Measurements from ENCODE around the gene MSL2. TPM values are rescaled to one million over a fixed set of nuclear protein-coding genes. Genes with fewer than 3 reads are reported as not detected.
A peak's percentile ranks its signal among the peaks of the same experiment; 100 is the strongest.

Gene MSL2
- total and polyA plus RNA-seq, 2 of the 4 experiments (the other 2 are of a cell fraction): 7.1 to 13.6 TPM

- CTCF ChIA-PET: no interaction called here
- Histone ChIP-seq H4K5ac (ENCODE audit: low read depth, low read length) (no peak overlapping the region), H3K4me1 (ENCODE audit: control insufficient read depth, insufficient read depth, low read length) (peaks cover 15% of the 10 kb centered on the region), H3K27ac (ENCODE audit: insufficient read depth, low read length) (no peak overlapping the region; the same call in 1 of the 2 replicates), H3K36me3 (ENCODE audit: control insufficient read depth, insufficient read depth, low read length) (no peaks in the 10 kb centered on the region), H4K91ac (ENCODE audit: insufficient read depth, low read depth, low read length) (no peak overlapping the region), H4K20me1 (ENCODE audit: insufficient read depth, low read length) (peaks cover 95% of the 10 kb centered on the region), H3K9me1 (ENCODE audit: insufficient read depth, low read length) (peaks cover 23% of the 10 kb centered on the region), H2AK5ac (ENCODE audit: low read depth, low read length) (no peak overlapping the region), H3K56ac (ENCODE audit: extremely low read depth, insufficient read depth, low read length) (no peak overlapping the region), H2AFZ (replicated peaks; ENCODE audit: low read length, poor library complexity) (no peak overlapping the region), H3K18ac (ENCODE audit: low read depth, low read length) (no peak overlapping the region), H3K14ac (replicated peaks; ENCODE audit: low read depth, low read length) (no peak overlapping the region), H3K23ac (ENCODE audit: low read depth, low read length) (no peak overlapping the region), H2BK120ac (ENCODE audit: low read depth, low read length) (no peak overlapping the region), H3K27me3 (ENCODE audit: control insufficient read depth, insufficient read depth, low read length) (no peaks in the 10 kb centered on the region), H4K8ac (ENCODE audit: low read depth in 2 of 2, low read length in 2 of 2) (no peak overlapping the region), H2BK20ac (ENCODE audit: low read depth, low read length) (no peak overlapping the region), H3K4me2 (ENCODE audit: low read depth, low read length) (no peak overlapping the region), H3K9ac (ENCODE audit: low read depth, low read length) (no peak overlapping the region), H2AK9ac (replicated peaks; ENCODE audit: low read depth, low read length, poor library complexity) (no peak overlapping the region), H2BK5ac (ENCODE audit: low read depth, low read length, poor library complexity, severe bottlenecking) (peak overlapping the region; percentile 10), H2BK15ac (ENCODE audit: low read depth, low read length) (no peak overlapping the region), H3K9me3 (ENCODE audit: control insufficient read depth, insufficient read depth, low read length) (no peaks in the 10 kb centered on the region), H3K4me3 (ENCODE audit: insufficient read depth, low read depth, low read length) (no peak overlapping the region), H3K4ac (ENCODE audit: low read depth, low read length) (no peak overlapping the region), H3K79me1 (ENCODE audit: low read depth in 1 of 2, low read length in 2 of 2) (peaks cover 0 to 21% of the 10 kb centered on the region in 2 experiments; a peak in 1 of 4 replicates)
- dilution Hi-C loops (cut with HindIII; ENCODE audit: low sequenced_read_pairs, unreplicated experiment) (no loop called here), in situ Hi-C loops (cut with MboI; ENCODE audit: low sequenced_read_pairs) (no loop called here), intact Hi-C loops (cut with micrococcal nuclease) (loop anchor here (2.0 kb wide), 1 partner anchor 36 kb away; no protein-coding TSS in a partner anchor)
- BruUV-seq (replicated peaks): no TSS peak
- WGBS, 2 experiments (ENCODE audit: extremely low coverage in 2 of 2, insufficient read length in 1 of 2): no CpG with 5 or more reads among the region's 4 CpGs
- TF ChIP-seq USF2 (IDR thresholded peaks at IDR 0.05; ENCODE audit: low read depth, low read length) (no peak), MAFK (IDR thresholded peaks at IDR 0.05; ENCODE audit: low read depth, low read length) (no peak), MAZ (IDR thresholded peaks at IDR 0.05; ENCODE audit: borderline replicate concordance, low read depth, low read length) (no peak), NFE2L2 (IDR thresholded peaks at IDR 0.05; ENCODE audit: low read depth, low read length) (no peak), ELK1 (IDR thresholded peaks at IDR 0.05; ENCODE audit: borderline replicate concordance, low read depth, low read length) (no peak)
- POLR2A ChIA-PET (ENCODE audit: unreplicated experiment): no interaction called here
- DNase-seq (peak; percentile 17), ATAC-seq (ENCODE audit: low read depth) (peak; percentile 16)
Measured at GRCh38 chr3:136186846-136187245, 9.3 kb downstream of the MSL2 start.

Data from IMR-90 (cell line).